HG03064 (cell line): ENCODE measurements around the gene ABCA4.
"Not testable (repeated sequence)": the region's sequence is repeated elsewhere in the genome, so short reads cannot be mapped to it uniquely, and the experiment has no call there.

Experiments used
- ATAC-seq: cut with Tn5 transposase; IDR thresholded peaks from one replicate; pipeline ENCODE4 v1.9.1; 2021; ENCODE audit warnings: low read depth; ENCODE audit not compliant: unreplicated experiment

Gene ABCA4

GRCh38 chr1:94011709-94012595 is 109.0 kb downstream of the ABCA4 start:
- no peak for ATAC-seq

- ATAC-seq: no peak
These were observed 109.8 kb downstream of the ABCA4 start for GRCh38 chr1:94011129-94011528.

GRCh38 chr1:94009304-94009703 is 111.6 kb downstream of the ABCA4 start:
- ATAC-seq: no peak

DNA sequence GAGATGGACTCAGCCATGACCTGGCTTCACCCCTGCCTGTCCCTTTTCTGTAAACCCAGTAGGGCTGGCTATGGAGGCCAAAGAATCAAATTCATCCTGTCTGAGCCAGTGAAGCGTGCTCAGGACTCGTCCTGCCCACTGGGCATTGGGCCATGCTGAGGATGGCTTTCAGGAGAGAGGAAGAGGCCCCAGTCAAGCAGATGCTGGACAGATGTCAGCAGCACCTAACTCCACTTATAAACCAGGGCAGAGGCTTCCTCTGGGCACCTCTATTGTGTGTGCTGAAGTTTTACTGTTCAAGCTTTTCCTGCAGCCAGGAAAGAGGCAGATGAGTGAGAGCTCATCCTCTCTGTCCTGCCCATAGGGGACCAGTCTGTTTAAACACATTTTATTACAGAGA is 114.3 kb downstream of the ABCA4 start:
- no peak for ATAC-seq

GRCh38 chr1:94004924-94005323 is 116.0 kb downstream of the ABCA4 start:
- ATAC-seq: no peak

DNA sequence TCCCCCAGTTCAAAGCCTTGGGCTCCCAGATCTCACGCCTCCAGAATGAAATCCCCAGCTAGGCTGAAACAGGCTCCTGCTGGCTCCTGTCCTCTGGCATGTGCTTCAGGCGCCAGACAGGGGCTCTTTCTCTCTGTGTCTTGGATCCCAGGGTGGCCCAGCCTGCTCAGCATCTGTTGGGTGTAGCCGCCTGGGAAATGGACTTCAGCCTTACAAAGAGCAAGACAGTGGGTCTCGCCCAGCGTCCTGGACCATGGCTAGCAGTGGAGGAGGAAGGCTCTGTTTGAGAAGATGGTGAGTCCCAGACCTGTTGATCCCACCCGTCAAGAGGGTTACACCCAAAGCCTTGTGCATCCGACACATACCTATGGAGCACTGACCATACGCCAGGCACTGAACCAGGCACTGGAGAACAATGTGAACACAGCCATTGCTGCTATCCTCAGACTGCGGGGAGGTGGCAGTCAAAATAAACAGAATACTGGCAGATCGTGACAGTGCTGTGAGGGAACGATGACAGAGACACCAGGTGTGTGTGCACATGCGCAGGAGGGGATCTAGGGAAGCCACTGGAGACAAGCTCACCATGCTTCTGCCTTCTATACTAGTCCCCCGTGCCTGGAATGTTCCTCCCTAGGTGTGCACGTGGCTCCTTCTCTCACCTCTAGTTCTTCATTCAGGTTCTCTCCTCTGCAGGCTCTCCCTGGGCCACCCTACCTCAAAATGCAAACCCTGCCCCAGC is 118.7 kb downstream of the ABCA4 start:
- ATAC-seq: no peak

- ATAC-seq: no peak
These were observed 119.4 kb downstream of the ABCA4 start for GRCh38 chr1:94001397-94002045.

GRCh38 chr1:94000510-94001282 is 120.3 kb downstream of the ABCA4 start:
- ATAC-seq: no peak

DNA sequence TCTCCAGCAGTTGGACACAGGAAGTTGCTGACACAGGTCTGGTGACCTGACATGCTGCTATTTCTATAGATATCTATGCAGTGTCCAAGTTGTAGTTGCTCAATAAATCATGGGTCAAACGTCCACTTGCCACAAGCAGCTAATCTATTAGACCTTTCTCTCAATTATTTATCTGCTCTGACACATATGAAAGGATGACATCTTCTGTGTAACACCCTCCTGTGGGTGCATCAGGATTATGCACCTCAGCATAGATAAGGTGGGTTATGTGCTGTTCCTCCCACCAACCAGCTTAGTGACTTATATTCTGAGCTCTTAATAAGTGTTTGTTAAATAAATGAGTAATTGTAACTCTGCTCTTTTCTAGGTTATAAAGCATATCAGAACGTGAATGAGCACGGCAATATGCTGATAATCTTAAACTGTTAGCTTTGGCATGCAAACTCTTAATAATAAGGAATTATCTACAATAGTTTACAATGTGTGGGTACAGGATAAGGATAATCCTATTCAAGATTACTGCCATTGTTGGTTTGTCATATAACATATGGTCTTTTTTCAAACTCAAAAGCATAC is 121.0 kb downstream of the ABCA4 start:
- ATAC-seq: no peak

GRCh38 chr1:93998532-93998931 is 122.4 kb downstream of the ABCA4 start:
- not testable (repeated sequence) for ATAC-seq

GRCh38 chr1:93997756-93998155 is 123.2 kb downstream of the ABCA4 start:
- ATAC-seq: no peak

DNA sequence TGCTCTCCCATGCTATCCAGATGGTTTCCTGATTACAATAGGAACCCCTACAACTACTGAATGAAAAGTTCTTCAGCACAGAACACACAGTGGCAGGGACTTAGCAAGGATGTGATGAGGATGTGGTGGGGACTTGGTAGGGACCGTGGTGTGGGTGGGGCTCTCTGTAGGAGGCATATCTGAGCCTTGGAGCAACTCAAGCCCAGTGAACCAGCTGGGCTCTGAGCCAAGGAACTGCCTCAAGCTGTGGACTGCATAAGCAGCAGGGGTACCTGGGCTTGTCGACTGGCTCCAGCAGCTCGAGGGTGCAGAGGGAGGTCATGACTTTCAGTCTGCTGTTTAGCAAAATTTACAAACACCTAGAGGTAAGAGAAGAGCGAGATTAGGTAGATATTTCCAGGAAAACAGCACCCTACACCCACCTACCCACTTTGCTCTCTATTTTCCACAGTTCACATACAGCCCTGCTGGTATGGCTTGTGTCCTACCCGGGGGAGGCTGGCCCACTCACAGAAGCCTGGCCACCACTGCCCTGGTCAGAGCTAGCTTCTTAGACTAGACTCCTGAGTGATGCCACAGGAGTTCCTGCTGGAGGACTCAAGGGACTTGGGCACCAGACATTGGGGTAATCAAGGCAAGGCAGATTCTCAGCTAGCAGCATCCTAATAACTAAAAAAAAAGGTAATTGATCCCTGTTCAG is 125.0 kb downstream of the ABCA4 start:
- no peak for ATAC-seq

GRCh38 chr1:93993731-93994130 is 127.2 kb downstream of the ABCA4 start:
- no peak for ATAC-seq

DNA sequence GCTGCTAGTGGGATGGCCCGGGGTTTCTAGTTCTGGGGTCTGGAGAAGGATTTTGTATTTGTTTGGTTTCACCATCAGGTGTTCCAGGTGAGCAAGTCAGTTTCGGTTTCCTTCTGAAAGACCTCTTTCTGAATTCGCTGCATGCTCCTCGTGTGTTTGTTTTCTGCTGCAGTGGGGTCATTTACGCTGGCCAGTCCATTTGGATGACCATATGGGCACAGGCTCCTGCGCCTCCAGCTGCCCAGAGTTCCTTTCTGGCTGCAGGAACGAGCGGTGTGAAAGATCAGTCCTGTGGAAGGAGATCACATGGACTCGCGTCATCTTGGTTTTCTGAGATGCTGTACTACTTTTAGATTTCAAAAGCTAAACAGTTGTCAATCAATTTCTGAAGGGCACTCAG is 128.0 kb downstream of the ABCA4 start:
- no peak for ATAC-seq

- ATAC-seq: no peak
These were observed 128.8 kb downstream of the ABCA4 start for GRCh38 chr1:93992190-93992589.

GRCh38 chr1:93991271-93991670 is 129.7 kb downstream of the ABCA4 start:
- ATAC-seq: no peak

DNA sequence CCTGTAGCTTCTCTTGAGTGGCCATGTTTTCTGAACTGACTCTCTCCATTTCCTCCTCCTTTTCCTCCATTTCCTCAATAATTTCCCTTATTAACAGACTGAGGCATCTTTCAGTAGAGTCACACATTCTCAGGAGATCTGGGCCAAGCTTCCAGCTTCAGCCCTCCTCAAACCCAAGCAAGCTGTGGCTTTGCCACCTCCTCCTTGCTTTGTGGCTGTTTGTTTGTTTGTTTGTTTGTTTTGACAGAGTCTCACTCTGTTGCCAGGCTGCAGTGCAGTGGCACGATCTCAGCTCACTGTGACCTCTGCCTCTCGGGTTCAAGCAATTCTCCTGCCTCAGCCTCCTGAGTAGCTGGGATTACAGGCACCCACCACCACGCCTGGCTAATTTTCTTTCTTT is 130.5 kb downstream of the ABCA4 start:
- not testable (repeated sequence) for ATAC-seq

DNA sequence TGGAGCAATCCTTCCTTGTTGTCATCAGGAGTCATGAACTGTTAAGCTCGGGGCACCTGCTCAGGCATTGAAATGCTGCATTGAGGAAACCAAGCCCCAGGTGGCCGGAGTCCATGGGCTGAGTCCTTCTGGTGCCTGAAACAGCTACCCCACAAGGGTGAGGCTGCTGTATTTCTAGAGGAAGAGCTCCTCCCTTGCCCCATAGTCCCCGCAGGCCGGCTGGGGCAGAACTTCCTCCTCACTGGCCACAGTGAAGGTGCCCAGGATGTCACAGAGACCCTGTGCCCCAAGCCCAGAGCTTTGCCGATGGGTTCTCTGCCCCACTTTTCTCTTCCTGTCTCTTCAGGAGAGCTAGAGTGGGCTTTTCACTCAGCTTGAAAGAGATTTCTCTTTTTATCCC is 130.9 kb downstream of the ABCA4 start:
- no peak for ATAC-seq

- ATAC-seq: no peak
These were observed 131.3 kb downstream of the ABCA4 start for GRCh38 chr1:93989601-93990000.
